ENCODE data around the gene TCF21. TPM values are rescaled to one million over a fixed set of nuclear protein-coding genes. Genes with fewer than 3 reads are reported as not detected.

TCF21 gene
- total and polyA plus RNA-seq, 2 experiments from 2014 or later: 0.17 to 0.19 TPM

- no peak for TF ChIP-seq ZNF462 (CRISPR knock-in tag; IDR thresholded peaks at IDR 0.05)
These were observed 49.6 kb downstream of the TCF21 start (continued) for GRCh38 chr6:133938533-133938932.

- no peak overlapping the region for H3K4me3 ChIP-seq
- no peak overlapping the region for H3K27ac ChIP-seq (ENCODE audit: low read depth)
- Mint-ChIP-seq H3K27ac (no peak overlapping the region), H3K4me3 (no peak overlapping the region), H3K36me3 (ENCODE audit: low read depth) (no peaks in the 10 kb centered on the region), H3K27me3 (ENCODE audit: insufficient read depth, low read depth, poor library complexity) (peaks cover 7% of the 10 kb centered on the region), H3K4me1 (peaks cover 3% of the 10 kb centered on the region; the same call in 1 of the 3 replicates), H3K9me3 (peaks cover 7% of the 10 kb centered on the region; the same call in 2 of the 3 replicates)
- TF ChIP-seq, protein P1, sequence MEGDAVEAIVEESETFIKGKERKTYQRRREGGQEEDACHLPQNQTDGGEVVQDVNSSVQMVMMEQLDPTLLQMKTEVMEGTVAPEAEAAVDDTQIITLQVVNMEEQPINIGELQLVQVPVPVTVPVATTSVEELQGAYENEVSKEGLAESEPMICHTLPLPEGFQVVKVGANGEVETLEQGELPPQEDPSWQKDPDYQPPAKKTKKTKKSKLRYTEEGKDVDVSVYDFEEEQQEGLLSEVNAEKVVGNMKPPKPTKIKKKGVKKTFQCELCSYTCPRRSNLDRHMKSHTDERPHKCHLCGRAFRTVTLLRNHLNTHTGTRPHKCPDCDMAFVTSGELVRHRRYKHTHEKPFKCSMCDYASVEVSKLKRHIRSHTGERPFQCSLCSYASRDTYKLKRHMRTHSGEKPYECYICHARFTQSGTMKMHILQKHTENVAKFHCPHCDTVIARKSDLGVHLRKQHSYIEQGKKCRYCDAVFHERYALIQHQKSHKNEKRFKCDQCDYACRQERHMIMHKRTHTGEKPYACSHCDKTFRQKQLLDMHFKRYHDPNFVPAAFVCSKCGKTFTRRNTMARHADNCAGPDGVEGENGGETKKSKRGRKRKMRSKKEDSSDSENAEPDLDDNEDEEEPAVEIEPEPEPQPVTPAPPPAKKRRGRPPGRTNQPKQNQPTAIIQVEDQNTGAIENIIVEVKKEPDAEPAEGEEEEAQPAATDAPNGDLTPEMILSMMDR (conservative IDR thresholded peaks at IDR 0.05; ENCODE audit: low read depth in 2 of 2): no peak
- TF ChIP-seq POLR2AphosphoS5 (IDR thresholded peaks at IDR 0.05; ENCODE audit: low read depth) (no peak), JUNB (IDR thresholded peaks at IDR 0.05; ENCODE audit: unreplicated experiment) (no peak), NANOG (IDR thresholded peaks at IDR 0.05; ENCODE audit: borderline replicate concordance) (no peak), CREB1 (CRISPR knock-in tag; IDR thresholded peaks at IDR 0.05; ENCODE audit: low read depth) (no peak)
- TF ChIP-seq, protein P2, sequence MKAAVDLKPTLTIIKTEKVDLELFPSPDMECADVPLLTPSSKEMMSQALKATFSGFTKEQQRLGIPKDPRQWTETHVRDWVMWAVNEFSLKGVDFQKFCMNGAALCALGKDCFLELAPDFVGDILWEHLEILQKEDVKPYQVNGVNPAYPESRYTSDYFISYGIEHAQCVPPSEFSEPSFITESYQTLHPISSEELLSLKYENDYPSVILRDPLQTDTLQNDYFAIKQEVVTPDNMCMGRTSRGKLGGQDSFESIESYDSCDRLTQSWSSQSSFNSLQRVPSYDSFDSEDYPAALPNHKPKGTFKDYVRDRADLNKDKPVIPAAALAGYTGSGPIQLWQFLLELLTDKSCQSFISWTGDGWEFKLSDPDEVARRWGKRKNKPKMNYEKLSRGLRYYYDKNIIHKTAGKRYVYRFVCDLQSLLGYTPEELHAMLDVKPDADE (IDR thresholded peaks at IDR 0.05): no peak
- no peaks in the 10 kb centered on the region for H3F3A ChIP-seq (replicated peaks; ENCODE audit: low read depth)
- ATAC-seq (no peak), DNase-seq (ENCODE audit: low spot score) (no peak)
- no peaks in the 10 kb centered on the region for H3K79me2 ChIP-seq (replicated peaks; ENCODE audit: insufficient read depth)
- no peaks in the 10 kb centered on the region for H4K20me1 ChIP-seq (replicated peaks; ENCODE audit: insufficient read depth)
- H3K27me3 ChIP-seq (ENCODE audit: insufficient read depth): no peaks in the 10 kb centered on the region
- H3K9me2 ChIP-seq (ENCODE audit: insufficient read depth): no peaks in the 10 kb centered on the region
- H3K36me3 ChIP-seq (ENCODE audit: insufficient read depth): no peaks in the 10 kb centered on the region
- peaks cover 6% of the 10 kb centered on the region; the same call in 1 of the 2 replicates for H3K4me1 ChIP-seq (ENCODE audit: insufficient read depth)
- H2AFZ ChIP-seq: no peak overlapping the region; the same call in 1 of the 2 replicates
- no peak overlapping the region for H3K4me2 ChIP-seq
These were observed 51.1 kb downstream of the TCF21 start for GRCh38 chr6:133939778-133940667.

All from GM23338 (cell line).